Thyroid gland (tissue), 4 donors: ENCODE results near the gene INPP5A. TPM values are rescaled to one million over a fixed set of nuclear protein-coding genes. Genes with fewer than 3 reads are reported as not detected.

Source experiments
- DNase-seq, 2 donors: peaks; one replicate each; pipeline ENCODE4 v3.0.0-alpha.2; 2019
- H3K27ac ChIP-seq, 3 donors: fragments of 200-600 bp; sonication (generic); 1 replicate in 2 of 3; 2 replicates in 1 of 3; pipeline ENCODE4 v1.5.1; 2016 to 2019; ENCODE audit warnings: mild to moderate bottlenecking in 1 of 3, moderate library complexity in 1 of 3
- H3K27me3 ChIP-seq: fragments of 200-600 bp; sonication (generic); one replicate; pipeline ENCODE4 v1.5.1; 2019
- H3K36me3 ChIP-seq, 2 donors: fragments of 200-600 bp; sonication (generic); one replicate each; pipeline ENCODE4 v1.5.1; 2016 to 2019
- H3K4me1 ChIP-seq, 2 donors: fragments of 200-600 bp; sonication (generic); one replicate each; pipeline ENCODE4 v1.5.1; 2017 to 2019
- H3K4me3 ChIP-seq, 3 donors: fragments of 200-600 bp; sonication (generic); replicated peaks in 1 of 3; 1 replicate in 2 of 3; 2 replicates in 1 of 3; pipeline ENCODE4 v1.5.1; 2016; ENCODE audit warnings: mild to moderate bottlenecking in 1 of 3
- H3K9me3 ChIP-seq: fragments of 200-600 bp; sonication (generic); one replicate; pipeline ENCODE4 v1.5.1; 2017
- POLR2A ChIP-seq, 2 donors: fragments of 450-650 bp; IDR thresholded peaks; one replicate each; pipeline ENCODE4 v1.6.1; 2017; ENCODE audit warnings: antibody characterized with exemption in 2 of 2, mild to moderate bottlenecking in 2 of 2, moderate library complexity in 1 of 2
- WGBS, 2 donors: methylation state at CpG; one replicate each; pipeline ENCODE4 v1.1.5; 2017; 5-methylcytosine and 5-hydroxymethylcytosine counted together
- intact Hi-C: fragments of 100-400 bp; cut with DNase I; formaldehyde crosslinking; loops from one replicate; pipeline ENCODE4 v1.15.1; 2023
- total RNA-seq, 4 donors: library from RNA; depleted of rRNA; stranded (reverse); fragments of >200 nt; gene quantifications; one replicate each; pipeline ENCODE4 v1.2.3, GENCODE V29; 2016
- TF ChIP-seq, protein P1 (sequence below), 6 experiments: fragments of 200-600 bp in 3 of 6; fragments of 450-650 bp in 3 of 6; sonication (generic) in 3 of 6; IDR thresholded peaks; one replicate each; pipeline ENCODE4 v1.5.1; 2016 to 2019; ENCODE audit warnings: antibody characterized with exemption in 6 of 6, mild to moderate bottlenecking in 2 of 6, inconsistent platforms in 1 of 6, moderate library complexity in 1 of 6

Gene INPP5A
- total RNA-seq, 4 donors from 2014 or later, result 30.4 to 75.8 (median 41.1) TPM

DNA sequence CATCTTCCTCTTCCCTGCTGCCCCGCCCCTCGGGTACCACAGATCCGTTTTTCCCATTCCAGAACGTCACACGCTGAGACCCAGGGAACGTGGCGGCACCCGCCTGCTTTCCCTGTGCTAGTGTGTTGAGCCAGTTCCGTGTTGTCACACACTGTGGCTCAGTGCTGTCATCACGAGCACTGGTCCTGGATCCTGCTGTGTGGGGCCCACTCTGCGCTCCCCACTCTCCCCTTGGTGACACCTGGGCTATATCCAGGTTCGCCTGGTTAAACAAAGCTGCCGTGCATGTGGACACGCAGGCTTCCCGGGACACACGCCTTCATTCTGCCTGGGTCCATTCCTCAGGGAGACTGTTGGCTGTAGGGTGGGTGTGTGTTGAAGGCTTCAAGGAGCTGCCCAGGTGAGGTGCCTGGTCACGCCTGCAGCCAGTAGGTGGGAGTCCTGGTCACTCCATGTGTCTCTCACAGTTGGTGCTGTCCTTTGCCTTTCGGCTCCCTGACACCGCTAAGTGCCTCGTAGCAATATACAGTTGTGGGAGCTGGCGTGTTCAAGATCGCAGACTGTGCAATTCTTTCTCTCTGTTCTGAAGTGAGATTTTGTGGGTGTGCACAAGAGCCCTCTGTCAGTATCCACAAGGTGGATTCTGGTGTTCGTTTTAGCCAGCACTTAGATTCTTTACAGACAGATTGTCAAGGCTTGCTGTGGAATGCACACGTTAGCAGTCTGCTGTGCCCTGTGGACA lies 88.6 kb downstream of the INPP5A start:
- intact Hi-C loops, result no loop called here
- Histone ChIP-seq H3K36me3 (no peaks in the 10 kb centered on the region), H3K4me1 (peaks cover 4 to 12% of the 10 kb centered on the region in 2 donors), H3K9me3 (no peaks in the 10 kb centered on the region), H3K27ac (no peak overlapping the region), H3K4me3 (no peak overlapping the region), H3K27me3 (no peaks in the 10 kb centered on the region)
- 82 to 87% methylated on average over 23 to 24 of the region's 24 CpGs for WGBS, 2 donors
- DNase-seq, result no peak
- TF ChIP-seq, protein P1, sequence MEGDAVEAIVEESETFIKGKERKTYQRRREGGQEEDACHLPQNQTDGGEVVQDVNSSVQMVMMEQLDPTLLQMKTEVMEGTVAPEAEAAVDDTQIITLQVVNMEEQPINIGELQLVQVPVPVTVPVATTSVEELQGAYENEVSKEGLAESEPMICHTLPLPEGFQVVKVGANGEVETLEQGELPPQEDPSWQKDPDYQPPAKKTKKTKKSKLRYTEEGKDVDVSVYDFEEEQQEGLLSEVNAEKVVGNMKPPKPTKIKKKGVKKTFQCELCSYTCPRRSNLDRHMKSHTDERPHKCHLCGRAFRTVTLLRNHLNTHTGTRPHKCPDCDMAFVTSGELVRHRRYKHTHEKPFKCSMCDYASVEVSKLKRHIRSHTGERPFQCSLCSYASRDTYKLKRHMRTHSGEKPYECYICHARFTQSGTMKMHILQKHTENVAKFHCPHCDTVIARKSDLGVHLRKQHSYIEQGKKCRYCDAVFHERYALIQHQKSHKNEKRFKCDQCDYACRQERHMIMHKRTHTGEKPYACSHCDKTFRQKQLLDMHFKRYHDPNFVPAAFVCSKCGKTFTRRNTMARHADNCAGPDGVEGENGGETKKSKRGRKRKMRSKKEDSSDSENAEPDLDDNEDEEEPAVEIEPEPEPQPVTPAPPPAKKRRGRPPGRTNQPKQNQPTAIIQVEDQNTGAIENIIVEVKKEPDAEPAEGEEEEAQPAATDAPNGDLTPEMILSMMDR (IDR thresholded peaks at IDR 0.05), result no peak
- TF ChIP-seq POLR2A (IDR thresholded peaks at IDR 0.05), result no peak

DNA sequence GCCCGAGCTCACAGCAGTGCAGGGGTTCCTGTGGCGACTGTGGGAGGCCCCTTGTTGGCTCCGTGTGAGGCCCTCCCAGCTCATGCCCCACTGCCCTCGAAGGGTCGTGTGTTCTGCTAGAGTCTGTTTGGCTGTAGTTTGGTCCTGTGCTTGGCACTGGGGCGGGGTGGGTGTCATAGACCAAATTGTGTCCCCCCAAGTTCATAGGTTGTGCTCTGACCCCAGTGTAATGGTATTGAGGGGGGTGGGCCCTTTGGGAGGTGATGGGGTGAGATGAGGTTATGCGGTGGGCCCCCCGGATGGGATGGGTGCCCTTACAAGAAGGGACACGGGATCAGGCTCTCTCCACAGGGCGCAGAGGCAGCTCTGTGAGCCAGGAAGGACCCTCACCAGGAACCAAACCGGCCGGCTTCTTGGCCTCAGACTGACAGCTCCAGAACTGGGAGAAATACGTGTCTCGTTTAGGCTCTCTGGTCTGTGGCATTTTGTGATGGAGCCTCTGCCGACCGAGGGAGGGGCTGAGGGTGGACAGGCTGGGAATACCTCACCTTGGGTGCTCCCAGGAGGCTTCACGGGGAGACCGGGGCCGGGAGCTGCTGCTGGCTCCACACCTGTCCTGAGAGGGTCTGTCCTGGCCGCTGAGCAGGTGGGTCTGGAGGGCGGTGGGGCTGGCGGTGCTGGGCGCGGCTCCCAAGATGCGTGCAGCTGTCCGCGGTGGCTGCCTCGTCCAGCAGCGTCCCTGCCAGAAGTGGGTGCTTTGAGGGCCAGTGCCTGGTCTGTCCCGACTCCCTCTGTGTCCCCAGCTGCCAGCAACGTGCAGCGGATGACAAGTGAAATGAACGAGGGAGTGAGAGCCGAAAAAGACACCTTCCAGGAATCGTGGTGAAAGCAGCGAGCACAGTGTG lies 89.4 kb downstream of the INPP5A start:
- H3K36me3 ChIP-seq, result no peaks in the 10 kb centered on the region
- no peak overlapping the region for H3K4me3 ChIP-seq
- 83 to 86% methylated on average over 21 to 28 of the region's 36 CpGs for WGBS, 2 donors
- H3K4me1 ChIP-seq, result peaks cover 4 to 18% of the 10 kb centered on the region in 2 donors
- H3K27me3 ChIP-seq, result no peaks in the 10 kb centered on the region
- DNase-seq, result no peak
- TF ChIP-seq, protein P1 (IDR thresholded peaks at IDR 0.05), result no peak
- no peak for TF ChIP-seq POLR2A (IDR thresholded peaks at IDR 0.05)
- no peaks in the 10 kb centered on the region for H3K9me3 ChIP-seq
- no peak overlapping the region for H3K27ac ChIP-seq
- intact Hi-C loops, result no loop called here

DNA sequence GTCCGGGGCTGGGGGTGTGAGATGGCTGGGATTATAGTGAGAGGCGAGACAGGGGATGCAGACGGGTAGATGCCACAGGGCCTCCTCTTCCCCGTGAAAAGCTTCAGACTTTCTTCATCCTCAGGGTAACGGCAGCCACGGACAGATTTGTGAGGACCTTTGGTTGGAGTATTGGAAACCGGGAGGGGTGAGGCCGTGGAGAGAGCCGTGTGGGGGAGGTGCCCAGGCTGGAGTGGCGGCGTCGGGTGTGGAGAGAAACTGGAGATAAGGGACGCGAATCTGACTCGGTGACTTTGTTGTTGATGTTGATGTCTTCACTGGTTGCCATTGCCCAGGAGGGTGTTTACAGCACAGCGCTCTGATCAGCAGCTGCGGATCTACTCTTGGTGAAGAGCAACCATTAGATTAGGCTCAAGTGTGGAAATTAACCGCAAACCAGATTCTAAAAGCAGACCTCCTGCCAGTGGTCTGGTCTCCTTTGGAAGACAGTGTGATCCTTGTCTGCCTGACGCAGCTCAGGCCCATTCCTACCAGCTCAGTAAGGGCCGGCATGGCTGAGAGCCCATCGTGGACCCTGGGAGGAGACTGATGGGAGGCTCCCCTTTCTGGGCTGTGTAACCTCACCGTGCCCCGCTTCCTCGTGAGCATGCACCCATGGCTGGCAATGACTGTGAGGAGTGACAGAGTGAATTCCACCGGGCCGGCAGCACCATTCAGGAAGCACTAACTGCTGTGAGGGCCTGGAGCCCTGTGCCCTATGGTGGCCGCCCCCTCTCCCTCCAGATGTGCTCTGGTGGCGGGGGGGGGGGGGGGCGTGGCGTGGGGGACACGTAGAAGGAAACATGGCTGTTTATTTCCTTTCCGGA lies 90.3 kb downstream of the INPP5A start:
- Histone ChIP-seq H3K4me3 (no peak overlapping the region), H3K27ac (peak overlapping the region; percentile 18 to 28 (median 22)), H3K4me1 (peaks cover 4 to 24% of the 10 kb centered on the region in 2 donors), H3K36me3 (no peaks in the 10 kb centered on the region), H3K27me3 (no peaks in the 10 kb centered on the region), H3K9me3 (no peaks in the 10 kb centered on the region)
- intact Hi-C loops, result no loop called here
- peak in 1 of 2 donors; percentile 20 for DNase-seq
- 62 to 70% methylated on average over 31 to 32 of the region's 32 CpGs for WGBS, 2 donors
- TF ChIP-seq, protein P1 (IDR thresholded peaks at IDR 0.05), result no peak
- TF ChIP-seq POLR2A (IDR thresholded peaks at IDR 0.05), result no peak

DNA sequence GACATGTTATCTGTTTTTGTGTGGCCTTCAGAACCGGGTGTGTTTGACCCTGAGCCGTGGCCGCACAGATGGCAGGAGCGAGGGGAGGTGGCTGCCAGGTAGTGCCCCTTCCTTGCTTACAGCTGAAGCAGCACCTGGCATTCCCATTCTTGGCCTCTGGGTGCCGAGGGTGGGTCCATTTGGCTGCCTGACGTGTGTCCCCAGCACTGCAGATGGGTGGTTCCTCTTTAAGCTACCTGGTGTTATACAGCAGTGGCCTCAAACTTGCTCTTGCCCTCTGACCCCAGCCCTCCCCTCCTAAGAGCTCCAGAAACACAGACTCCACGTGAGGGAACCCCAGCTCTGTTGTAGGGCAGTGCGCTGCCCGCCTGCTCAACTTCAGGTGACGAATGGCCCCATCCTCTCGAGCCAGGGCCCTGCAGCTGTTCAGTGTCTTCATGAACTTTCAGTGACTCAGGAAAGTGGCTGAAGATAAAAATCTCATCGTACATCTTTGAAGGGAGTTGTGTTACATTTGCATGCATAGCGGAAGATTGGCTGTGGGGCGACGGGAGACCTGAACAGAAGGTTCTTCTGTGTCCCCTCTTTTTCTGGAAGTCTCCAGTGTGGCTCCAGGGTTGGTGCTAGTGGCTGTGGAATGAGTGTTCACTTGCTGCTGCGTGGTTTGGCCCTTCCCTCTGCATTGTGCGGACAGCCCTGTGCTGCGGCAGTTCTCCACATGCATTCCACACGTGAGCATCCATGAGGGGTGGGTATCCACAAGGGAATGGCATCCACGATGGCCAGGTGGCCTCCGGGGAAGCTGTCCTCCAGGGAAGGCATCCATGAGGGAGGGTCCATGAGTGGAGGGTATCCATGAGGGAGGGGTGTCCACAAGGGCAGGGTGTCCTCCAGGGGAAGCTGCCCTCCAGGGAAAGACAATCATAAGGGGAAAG lies 91.6 kb downstream of the INPP5A start:
- Histone ChIP-seq H3K4me1 (peaks cover 4 to 33% of the 10 kb centered on the region in 2 donors), H3K36me3 (no peaks in the 10 kb centered on the region), H3K9me3 (no peaks in the 10 kb centered on the region), H3K27me3 (no peaks in the 10 kb centered on the region), H3K4me3 (no peak overlapping the region), H3K27ac (peak overlapping the region in 1 of 3 donors; percentile 28)
- DNase-seq, result no peak
- intact Hi-C loops, result no loop called here
- WGBS, 2 donors, result 87 to 93% methylated on average over 19 to 21 of the region's 21 CpGs
- TF ChIP-seq POLR2A (IDR thresholded peaks at IDR 0.05), result no peak
- TF ChIP-seq, protein P1 (IDR thresholded peaks at IDR 0.05), result no peak
